22Rv1 (cell line): ENCODE measurements around the gene ADGRB2.

Experiments used
- H3K27ac ChIP-seq: fragments of 450-650 bp; 2 replicates; pipeline ENCODE4 v1.5.1; 2017
- ZFX ChIP-seq: fragments of 450-650 bp; IDR thresholded peaks from 2 replicates; pipeline ENCODE4 v1.6.1; 2017; ENCODE audit warnings: antibody characterized with exemption, borderline replicate concordance
- TF ChIP-seq, protein P1 (sequence below): fragments of 450-650 bp; IDR thresholded peaks from 2 replicates; pipeline ENCODE4 v1.5.1; 2017; ENCODE audit warnings: mild to moderate bottlenecking

The ADGRB2 gene

GRCh38 chr1:31689854-31690253 lies 74.3 kb downstream of the ADGRB2 start:
- no peak overlapping the region for H3K27ac ChIP-seq
- no peak for TF ChIP-seq ZFX
- TF ChIP-seq, protein P1, sequence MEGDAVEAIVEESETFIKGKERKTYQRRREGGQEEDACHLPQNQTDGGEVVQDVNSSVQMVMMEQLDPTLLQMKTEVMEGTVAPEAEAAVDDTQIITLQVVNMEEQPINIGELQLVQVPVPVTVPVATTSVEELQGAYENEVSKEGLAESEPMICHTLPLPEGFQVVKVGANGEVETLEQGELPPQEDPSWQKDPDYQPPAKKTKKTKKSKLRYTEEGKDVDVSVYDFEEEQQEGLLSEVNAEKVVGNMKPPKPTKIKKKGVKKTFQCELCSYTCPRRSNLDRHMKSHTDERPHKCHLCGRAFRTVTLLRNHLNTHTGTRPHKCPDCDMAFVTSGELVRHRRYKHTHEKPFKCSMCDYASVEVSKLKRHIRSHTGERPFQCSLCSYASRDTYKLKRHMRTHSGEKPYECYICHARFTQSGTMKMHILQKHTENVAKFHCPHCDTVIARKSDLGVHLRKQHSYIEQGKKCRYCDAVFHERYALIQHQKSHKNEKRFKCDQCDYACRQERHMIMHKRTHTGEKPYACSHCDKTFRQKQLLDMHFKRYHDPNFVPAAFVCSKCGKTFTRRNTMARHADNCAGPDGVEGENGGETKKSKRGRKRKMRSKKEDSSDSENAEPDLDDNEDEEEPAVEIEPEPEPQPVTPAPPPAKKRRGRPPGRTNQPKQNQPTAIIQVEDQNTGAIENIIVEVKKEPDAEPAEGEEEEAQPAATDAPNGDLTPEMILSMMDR = no peak

DNA sequence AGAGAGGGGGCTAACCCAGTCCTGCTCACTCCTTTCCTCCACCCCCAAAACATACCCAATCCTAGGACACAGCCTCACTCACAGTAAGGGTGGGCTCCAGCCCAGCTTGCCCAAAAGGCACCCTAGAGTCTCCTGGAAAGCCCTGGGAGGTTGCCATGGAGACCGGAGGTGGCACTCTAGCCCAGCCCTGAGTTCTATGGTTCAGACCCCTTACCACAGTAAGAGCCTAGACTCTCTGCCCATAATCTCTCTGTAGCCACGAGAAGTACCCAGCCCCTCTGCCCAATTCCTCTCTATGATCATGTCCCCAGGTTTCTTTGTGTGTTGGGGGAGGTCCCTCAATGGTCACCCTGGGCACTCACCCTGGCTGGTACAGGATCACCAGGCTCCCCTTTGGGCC lies 74.8 kb downstream of the ADGRB2 start:
- H3K27ac ChIP-seq = no peak overlapping the region
- TF ChIP-seq, protein P1 = no peak
- TF ChIP-seq ZFX = no peak

GRCh38 chr1:31688233-31688918 lies 75.8 kb downstream of the ADGRB2 start:
- TF ChIP-seq ZFX = no peak
- TF ChIP-seq, protein P1 = no peak
- H3K27ac ChIP-seq = no peak overlapping the region

- H3K27ac ChIP-seq = no peak overlapping the region
- TF ChIP-seq, protein P1 = no peak
- no peak for TF ChIP-seq ZFX
These were observed 76.5 kb downstream of the ADGRB2 start for GRCh38 chr1:31687601-31688000.

DNA sequence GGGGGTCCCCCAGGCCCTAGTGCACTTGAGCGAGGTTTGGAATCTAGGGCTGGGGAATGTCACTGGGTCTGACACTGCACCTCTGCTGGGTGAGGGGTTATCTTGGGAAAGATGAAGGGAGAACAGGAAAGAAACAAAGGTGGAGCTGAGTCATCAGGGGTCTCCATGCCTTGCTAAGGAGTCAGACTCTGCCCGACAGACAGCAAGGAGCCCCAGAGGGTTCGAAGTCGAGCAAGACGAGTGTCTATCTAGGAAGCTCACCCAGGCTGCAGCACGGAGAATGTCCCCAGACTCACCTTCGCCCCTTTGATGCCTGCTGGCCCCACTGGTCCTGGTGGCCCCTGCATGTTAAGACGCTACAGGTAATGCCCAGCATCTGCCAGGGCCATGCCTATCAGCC lies 78.3 kb downstream of the ADGRB2 start:
- TF ChIP-seq, protein P1 = no peak
- TF ChIP-seq ZFX = no peak
- no peak overlapping the region for H3K27ac ChIP-seq

DNA sequence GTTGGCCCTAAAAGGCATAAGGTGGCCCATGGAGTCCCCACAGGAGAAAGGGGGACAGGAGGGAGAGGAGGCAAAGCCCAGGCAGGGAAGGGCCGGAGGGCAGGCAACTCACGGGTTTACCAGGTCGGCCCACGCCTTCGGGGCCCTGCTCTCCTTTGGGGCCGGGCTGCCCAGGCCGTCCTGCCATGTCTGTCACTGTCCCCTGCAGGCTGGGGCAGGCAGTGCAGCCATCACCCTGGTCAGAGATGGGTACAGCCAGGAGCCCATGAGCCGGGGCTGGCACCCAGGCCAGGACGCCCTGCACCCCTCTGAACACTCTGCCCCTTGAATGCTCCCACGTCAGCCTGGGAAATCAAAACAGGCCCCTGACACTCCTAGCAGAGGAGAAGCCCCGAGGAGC lies 80.1 kb downstream of the ADGRB2 start:
- TF ChIP-seq, protein P1 = peak; percentile 75
- TF ChIP-seq ZFX = no peak
- H3K27ac ChIP-seq = no peak overlapping the region

DNA sequence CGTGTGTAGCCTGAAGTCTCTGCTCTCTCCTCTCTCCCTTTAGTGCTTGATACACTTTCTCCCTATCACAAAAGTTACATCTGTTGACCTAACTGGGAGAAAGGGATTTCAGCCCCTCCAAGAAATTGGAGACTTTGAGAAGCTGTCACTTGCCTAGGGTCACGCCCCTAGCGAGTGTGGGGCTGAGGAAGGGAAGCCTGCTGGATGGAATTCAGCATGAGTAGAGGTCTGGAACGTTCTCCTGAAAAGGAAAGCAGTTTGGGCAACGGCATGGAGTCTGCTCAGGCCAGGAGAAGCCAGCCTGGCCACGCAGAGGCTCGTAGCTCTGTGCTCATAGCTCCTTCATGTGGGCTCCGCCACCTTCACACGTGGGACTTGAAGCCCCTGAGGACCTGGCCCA lies 82.7 kb downstream of the ADGRB2 start:
- TF ChIP-seq ZFX = no peak
- TF ChIP-seq, protein P1 = no peak
- H3K27ac ChIP-seq = no peak overlapping the region
